Gastroesophageal sphincter (tissue), 3 donors: ENCODE data around the gene IMMP2L.

Experiments
- CTCF ChIP-seq, 4 experiments: fragments of 200-600 bp in 2 of 4; fragments of 450-650 bp in 2 of 4; sonication (generic) in 1 of 4; IDR thresholded peaks; one replicate each; pipeline ENCODE4 v1.5.1; 2017 to 2019; ENCODE audit warnings: antibody characterized with exemption in 4 of 4, mild to moderate bottlenecking in 2 of 4, moderate library complexity in 2 of 4
- EP300 ChIP-seq: sonication (generic); formaldehyde crosslinking; IDR thresholded peaks from one replicate; pipeline ENCODE4 v1.6.1; 2017; ENCODE audit warnings: antibody characterized with exemption, mild to moderate bottlenecking
- POLR2A ChIP-seq, 2 donors: fragments of 450-650 bp; IDR thresholded peaks; one replicate each; pipeline ENCODE4 v1.6.1; 2017; ENCODE audit warnings: antibody characterized with exemption in 2 of 2, mild to moderate bottlenecking in 2 of 2, moderate library complexity in 1 of 2
- POLR2AphosphoS5 ChIP-seq: sonication (generic); formaldehyde crosslinking; IDR thresholded peaks from one replicate; pipeline ENCODE4 v1.6.1; 2017; ENCODE audit warnings: antibody characterized with exemption

DNA sequence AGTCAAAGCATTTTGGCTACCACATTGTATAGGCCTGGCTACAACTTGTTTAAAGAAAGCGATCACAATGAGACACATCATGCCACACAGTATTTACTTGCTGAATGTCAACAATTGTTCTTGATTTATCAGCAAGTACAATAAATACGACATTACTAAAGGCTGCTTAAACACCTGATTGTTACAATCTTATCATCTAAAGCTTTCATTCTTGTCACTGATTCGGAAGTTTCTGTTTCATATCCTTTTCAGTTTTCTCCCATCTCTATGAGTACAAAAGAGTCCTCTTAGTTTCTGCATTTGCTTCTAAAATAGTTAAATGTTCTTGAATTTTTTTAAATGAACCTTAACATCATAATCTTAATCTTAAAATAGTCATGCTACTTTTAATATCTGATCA, 599.5 kb downstream of the IMMP2L start:
- no peak for TF ChIP-seq CTCF (IDR thresholded peaks at IDR 0.05)
- TF ChIP-seq POLR2AphosphoS5 = no peak
- no peak for TF ChIP-seq POLR2A (IDR thresholded peaks at IDR 0.05)
- TF ChIP-seq EP300 = no peak
